Right lobe of liver (tissue), 6 donors: ENCODE data around the gene FAM171A1. TPM values are rescaled to one million over a fixed set of nuclear protein-coding genes. Genes with fewer than 3 reads are reported as not detected.

Experiments
- ATAC-seq, 4 donors: fragments of 200-7000 bp; cut with Tn5 transposase; one replicate each; pipeline ENCODE4 v1.9.1; 2020; ENCODE audit warnings: mild to moderate bottlenecking in 4 of 4, moderate library complexity in 4 of 4
- DNase-seq, 3 donors: peaks; one replicate each; pipeline ENCODE4 v3.0.0-alpha.2; 2020
- H3K27ac ChIP-seq, 3 donors: fragments of 200-600 bp; one replicate each; pipeline ENCODE4 v1.8.0; 2022
- H3K27me3 ChIP-seq, 2 donors: fragments of 200-600 bp; one replicate each; pipeline ENCODE4 v1.8.0; 2022
- H3K36me3 ChIP-seq, 4 donors: fragments of 200-600 bp; sonication (generic) in 1 of 4; one replicate each; pipeline versions ENCODE4 v1.5.1 to v1.8.0; 2017 to 2022; ENCODE audit warnings: control low read depth in 1 of 4
- H3K4me1 ChIP-seq, 4 donors: fragments of 200-600 bp; sonication (generic) in 1 of 4; one replicate each; pipeline versions ENCODE4 v1.5.1 to v1.8.0; 2017 to 2022; ENCODE audit warnings: control low read depth in 1 of 4
- H3K4me3 ChIP-seq, 3 donors: fragments of 200-600 bp; one replicate each; pipeline ENCODE4 v1.8.0; 2022
- H3K9me3 ChIP-seq, 4 donors: fragments of 200-600 bp; sonication (generic) in 1 of 4; one replicate each; pipeline versions ENCODE4 v1.5.1 to v1.8.0; 2017 to 2022; ENCODE audit warnings: control low read depth in 1 of 4
- CTCF ChIP-seq, 4 donors: fragments of 200-600 bp in 3 of 4; fragments of 450-650 bp in 1 of 4; IDR thresholded peaks; one replicate each; pipeline versions ENCODE4 v1.5.1 to v1.8.0; 2016 to 2022; ENCODE audit warnings: antibody characterized with exemption in 4 of 4, mild to moderate bottlenecking in 2 of 4
- POLR2A ChIP-seq: fragments of 450-650 bp; IDR thresholded peaks from one replicate; pipeline ENCODE4 v1.6.1; 2017; ENCODE audit warnings: antibody characterized with exemption, mild to moderate bottlenecking
- WGBS: methylation state at CpG from one replicate; pipeline ENCODE4 v1.1.6; 2018; ENCODE audit warnings: low coverage, low lambda C conversion rate; ENCODE audit not compliant: insufficient coverage; ENCODE audit errors: missing lambda C conversion rate; 5-methylcytosine and 5-hydroxymethylcytosine counted together
- intact Hi-C, 2 donors: fragments of 100-400 bp; cut with DNase I; formaldehyde crosslinking; loops; one replicate each; pipeline versions ENCODE4 v1.11.2 to v1.14.1; 2022
- total RNA-seq, 6 experiments: library from RNA; depleted of rRNA in 2 of 6; stranded (reverse); fragments of >200 nt in 2 of 6; fragmentation: NEBNext Ultra II Directional in 3 of 6; extraction: Animal tissue kit (Norgen Biotek cat#: 25700) in 3 of 6; gene quantifications; one replicate each; pipeline versions ENCODE4 v1.1.0 to v1.2.4, GENCODE V29; 2016 to 2023
- donor health status: DM: no; HTN: yes; CAD: no.
- donor health status: DM: no; HTN: no; CAD: no.
- donor health status: DM: no; HTN: no; CAD: no.
- donor health status: DM: no; HTN: yes; CAD: no.
- donor health status: DM: no; HTN: yes; CAD: no.

FAM171A1 gene
- total RNA-seq, 6 experiments from 2014 or later = 6.1 to 12.1 (median 10.3) TPM

- Histone ChIP-seq H3K9me3 (no peaks in the 10 kb centered on the region), H3K36me3 (no peaks in the 10 kb centered on the region), H3K4me1 (no peaks in the 10 kb centered on the region), H3K4me3 (no peak overlapping the region), H3K27ac (no peak overlapping the region), H3K27me3 (no peaks in the 10 kb centered on the region)
- ATAC-seq (peak in 2 of 4 donors; percentile 33 to 38), DNase-seq (no peak)
- WGBS = 55% methylated on average over 5 of the region's 5 CpGs
- TF ChIP-seq CTCF (IDR thresholded peaks at IDR 0.05) (no peak), POLR2A (no peak)
- intact Hi-C loops = no loop called here
Observed at GRCh38 chr10:15387021-15387420, 15.9 kb upstream of the FAM171A1 start.

- Histone ChIP-seq H3K4me1 (no peaks in the 10 kb centered on the region), H3K9me3 (no peaks in the 10 kb centered on the region), H3K27me3 (no peaks in the 10 kb centered on the region), H3K4me3 (no peak overlapping the region), H3K36me3 (no peaks in the 10 kb centered on the region), H3K27ac (no peak overlapping the region)
- ATAC-seq = peak; percentile 39 to 71 (median 60)
- intact Hi-C loops = no loop called here
- DNase-seq = no peak
- no peak for TF ChIP-seq POLR2A
- TF ChIP-seq CTCF (IDR thresholded peaks at IDR 0.05) = no peak
- 51% methylated on average over 17 of the region's 17 CpGs for WGBS
Observed at GRCh38 chr10:15385552-15386455, 14.7 kb upstream of the FAM171A1 start.

DNA sequence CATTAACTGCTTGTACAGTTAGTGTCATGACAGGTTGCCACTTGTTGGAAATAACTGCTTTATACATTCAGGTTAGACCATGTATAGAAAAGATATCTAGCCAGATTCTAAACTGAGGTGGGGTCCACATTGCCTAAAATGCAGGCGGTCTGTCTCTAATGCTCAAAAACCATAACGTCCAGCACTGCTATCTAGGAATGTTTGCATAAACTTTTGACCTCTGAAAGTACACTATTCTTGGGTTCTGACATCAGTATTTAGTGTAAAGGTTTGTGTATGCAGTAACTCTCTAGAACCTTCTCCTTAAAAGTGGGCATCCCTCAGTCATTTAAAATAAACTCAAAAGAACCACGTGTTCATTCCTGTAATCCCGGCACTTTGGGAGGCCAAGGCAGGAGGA, 10.3 kb upstream of the FAM171A1 start:
- H3K4me3 ChIP-seq = no peak overlapping the region
- no peak for DNase-seq
- peak in 1 of 4 donors; percentile 24 for ATAC-seq
- H3K27me3 ChIP-seq = no peaks in the 10 kb centered on the region
- no peaks in the 10 kb centered on the region for H3K9me3 ChIP-seq
- 30% methylated on average over 4 of the region's 4 CpGs for WGBS
- no peaks in the 10 kb centered on the region for H3K36me3 ChIP-seq
- no peak overlapping the region for H3K27ac ChIP-seq
- intact Hi-C loops = no loop called here
- TF ChIP-seq CTCF (IDR thresholded peaks at IDR 0.05) = no peak
- TF ChIP-seq POLR2A = no peak
- H3K4me1 ChIP-seq = no peaks in the 10 kb centered on the region

DNA sequence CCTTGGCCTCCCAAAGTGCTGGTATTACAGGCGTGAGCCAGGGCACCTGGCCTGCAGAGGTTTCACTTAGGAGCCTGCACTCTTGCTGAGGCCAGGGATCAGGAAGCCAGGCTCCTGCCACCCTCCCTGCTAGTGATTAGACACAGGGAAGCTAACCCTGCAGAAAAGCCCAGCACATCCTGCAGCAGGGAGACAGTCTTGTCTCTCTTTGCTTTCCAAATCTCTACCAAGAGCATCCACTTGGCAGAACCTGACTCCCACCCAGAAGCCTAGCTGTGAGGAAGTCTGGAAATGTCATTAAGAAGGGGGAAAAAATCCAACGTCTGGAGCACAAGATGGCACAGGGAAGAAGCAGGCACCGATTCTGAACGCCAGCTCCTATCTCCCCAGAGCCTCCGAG, 8.0 kb upstream of the FAM171A1 start:
- TF ChIP-seq POLR2A (no peak), CTCF (IDR thresholded peaks at IDR 0.05) (no peak)
- no peak for DNase-seq
- H3K4me3 ChIP-seq = no peak overlapping the region
- H3K27me3 ChIP-seq = no peaks in the 10 kb centered on the region
- no peak overlapping the region for H3K27ac ChIP-seq
- ATAC-seq = peak; percentile 19 to 58 (median 27)
- no peaks in the 10 kb centered on the region for H3K9me3 ChIP-seq
- intact Hi-C loops = no loop called here
- H3K4me1 ChIP-seq = no peaks in the 10 kb centered on the region
- 71% methylated on average over 4 of the region's 5 CpGs for WGBS
- H3K36me3 ChIP-seq = no peaks in the 10 kb centered on the region
